SU-DHL-6 (cell line): ENCODE measurements around the gene LY6G6C.

Experiments
- H2AFZ ChIP-seq: fragments of 200-600 bp; sonication (generic); 2 replicates; pipeline ENCODE4 v1.6.1; 2014; ENCODE audit warnings: low read depth, mild to moderate bottlenecking, moderate library complexity, mixed read lengths, antibody characterized with exemption, low read length; ENCODE audit not compliant: severe bottlenecking
- H3F3A ChIP-seq: fragments of 200-600 bp; shearing (Covaris generic); 2 replicates; pipeline ENCODE4 v1.6.0; 2016; ENCODE audit warnings: antibody characterized with exemption, mild to moderate bottlenecking; ENCODE audit not compliant: insufficient read depth
- H3K27ac ChIP-seq: fragments of 200-600 bp; sonication (generic); 2 replicates; pipeline ENCODE4 v1.5.1; 2016; ENCODE audit warnings: low read depth, mild to moderate bottlenecking, low read length, moderate library complexity, mixed read lengths
- H3K27me3 ChIP-seq: fragments of 200-600 bp; sonication (generic), shearing (Covaris generic); 2 replicates; pipeline ENCODE4 v1.6.0; 2014; ENCODE audit warnings: mild to moderate bottlenecking, low read length
- H3K36me3 ChIP-seq: fragments of 200-600 bp; sonication (generic); 2 replicates; pipeline ENCODE4 v1.6.1; 2014; ENCODE audit warnings: mild to moderate bottlenecking, low read length, mixed read lengths
- H3K4me2 ChIP-seq: fragments of 300-600, 200-600 bp; shearing (Covaris generic), sonication (generic); 2 replicates; pipeline ENCODE4 v1.6.0; 2014; ENCODE audit warnings: low read length, low read depth, mild to moderate bottlenecking; ENCODE audit not compliant: poor library complexity, severe bottlenecking
- H3K4me3 ChIP-seq: fragments of 200-600 bp; sonication (generic); 2 replicates; pipeline ENCODE4 v1.5.1; 2014; ENCODE audit warnings: antibody characterized with exemption, low read length, mild to moderate bottlenecking, mixed read lengths; ENCODE audit not compliant: insufficient read depth, poor library complexity, severe bottlenecking
- H3K79me2 ChIP-seq: fragments of 200-600 bp; sonication (generic); 2 replicates; pipeline ENCODE4 v1.6.1; 2014; ENCODE audit warnings: mild to moderate bottlenecking, low read length, moderate library complexity; ENCODE audit not compliant: insufficient read depth
- H3K9ac ChIP-seq: fragments of 200-600 bp; sonication (generic); 2 replicates; pipeline ENCODE4 v1.7.0; 2014; ENCODE audit warnings: mild to moderate bottlenecking, low read length
- H3K9me2 ChIP-seq: fragments of 200-600 bp; sonication (generic); replicated peaks from 2 replicates; pipeline ENCODE4 v1.6.1; 2014; ENCODE audit warnings: low read length; ENCODE audit not compliant: insufficient read depth
- H3K9me3 ChIP-seq: fragments of 200-600 bp; sonication (generic); 2 replicates; pipeline ENCODE4 v1.6.1; 2014; ENCODE audit warnings: low read length, mixed read lengths; ENCODE audit not compliant: insufficient read depth
- H4K20me1 ChIP-seq: fragments of 200-600 bp; sonication (generic); 2 replicates; pipeline ENCODE4 v1.6.1; 2014; ENCODE audit warnings: low read depth, mild to moderate bottlenecking, antibody characterized with exemption, low read length, moderate library complexity, mixed read lengths
- EZH2phosphoT487 ChIP-seq: fragments of 200-600 bp; sonication (generic), shearing (Covaris generic); conservative IDR thresholded peaks from 2 replicates; pipeline ENCODE4 v1.6.1; 2018; ENCODE audit warnings: mild to moderate bottlenecking, antibody characterized with exemption, low read length, moderate library complexity, mixed read lengths
- TF ChIP-seq, protein P1 (sequence below): fragments of 200-600 bp; sonication (generic); IDR thresholded peaks from one replicate; pipeline ENCODE4 v1.5.1; 2017; ENCODE audit warnings: antibody characterized with exemption, mild to moderate bottlenecking, low read length, moderate library complexity; ENCODE audit not compliant: insufficient read depth, poor library complexity, severe bottlenecking

LY6G6C gene

DNA sequence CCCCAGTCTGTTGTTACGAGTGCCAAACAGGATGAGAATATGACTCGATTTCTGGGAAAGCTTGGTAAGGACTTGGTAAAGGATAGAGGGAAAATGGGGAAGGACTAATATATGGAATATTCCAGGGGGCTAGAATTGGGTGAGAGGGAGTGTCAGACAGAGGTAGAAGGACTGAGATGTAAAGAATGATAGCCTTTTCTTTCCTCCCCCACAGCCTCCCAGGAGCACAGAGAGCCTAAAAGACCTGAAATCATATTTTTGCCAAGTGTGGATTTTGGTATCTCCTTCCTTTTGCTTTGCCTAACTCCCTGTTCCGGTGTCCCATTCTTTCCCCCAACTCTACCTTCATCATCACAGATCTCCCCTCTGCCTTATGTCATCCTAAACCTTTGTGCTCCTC is 21.3 kb upstream of the LY6G6C start:
- TF ChIP-seq, protein P1, sequence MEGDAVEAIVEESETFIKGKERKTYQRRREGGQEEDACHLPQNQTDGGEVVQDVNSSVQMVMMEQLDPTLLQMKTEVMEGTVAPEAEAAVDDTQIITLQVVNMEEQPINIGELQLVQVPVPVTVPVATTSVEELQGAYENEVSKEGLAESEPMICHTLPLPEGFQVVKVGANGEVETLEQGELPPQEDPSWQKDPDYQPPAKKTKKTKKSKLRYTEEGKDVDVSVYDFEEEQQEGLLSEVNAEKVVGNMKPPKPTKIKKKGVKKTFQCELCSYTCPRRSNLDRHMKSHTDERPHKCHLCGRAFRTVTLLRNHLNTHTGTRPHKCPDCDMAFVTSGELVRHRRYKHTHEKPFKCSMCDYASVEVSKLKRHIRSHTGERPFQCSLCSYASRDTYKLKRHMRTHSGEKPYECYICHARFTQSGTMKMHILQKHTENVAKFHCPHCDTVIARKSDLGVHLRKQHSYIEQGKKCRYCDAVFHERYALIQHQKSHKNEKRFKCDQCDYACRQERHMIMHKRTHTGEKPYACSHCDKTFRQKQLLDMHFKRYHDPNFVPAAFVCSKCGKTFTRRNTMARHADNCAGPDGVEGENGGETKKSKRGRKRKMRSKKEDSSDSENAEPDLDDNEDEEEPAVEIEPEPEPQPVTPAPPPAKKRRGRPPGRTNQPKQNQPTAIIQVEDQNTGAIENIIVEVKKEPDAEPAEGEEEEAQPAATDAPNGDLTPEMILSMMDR: no peak
- no peak for TF ChIP-seq EZH2phosphoT487
- H4K20me1 ChIP-seq: no peaks in the 10 kb centered on the region
- no peak overlapping the region for H2AFZ ChIP-seq
- H3K36me3 ChIP-seq: peaks cover 18% of the 10 kb centered on the region
- H3K9me2 ChIP-seq: no peaks in the 10 kb centered on the region
- peaks cover 44% of the 10 kb centered on the region for H3F3A ChIP-seq
- H3K27ac ChIP-seq: no peak overlapping the region
- no peak overlapping the region for H3K9ac ChIP-seq
- no peaks in the 10 kb centered on the region for H3K27me3 ChIP-seq
- H3K4me2 ChIP-seq: no peak overlapping the region
- no peaks in the 10 kb centered on the region for H3K9me3 ChIP-seq
- H3K79me2 ChIP-seq: peaks cover 11% of the 10 kb centered on the region; the same call in 1 of the 2 replicates
- no peak overlapping the region for H3K4me3 ChIP-seq

DNA sequence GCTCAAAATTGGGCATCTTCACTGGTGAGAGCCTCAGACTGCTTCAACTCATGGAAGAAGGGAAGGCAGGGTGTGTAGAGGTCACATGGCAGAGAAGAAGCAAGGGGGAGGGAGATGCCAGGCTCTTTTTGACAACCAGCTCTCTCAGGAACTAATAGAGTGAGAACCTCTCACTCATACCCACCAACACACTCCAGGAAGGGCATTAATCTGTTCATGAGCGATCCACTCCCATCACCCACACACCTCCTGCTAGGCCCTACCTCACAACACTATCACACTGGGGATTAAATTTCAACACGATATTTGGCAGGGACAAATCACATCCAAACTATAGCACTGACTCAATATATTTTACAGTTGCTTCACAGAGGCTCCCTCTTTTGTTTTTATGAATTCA is 20.3 kb upstream of the LY6G6C start:
- H3K36me3 ChIP-seq: peaks cover 17% of the 10 kb centered on the region
- H3F3A ChIP-seq: peaks cover 54% of the 10 kb centered on the region
- H3K9me3 ChIP-seq: no peaks in the 10 kb centered on the region
- H4K20me1 ChIP-seq: no peaks in the 10 kb centered on the region
- H3K9me2 ChIP-seq: no peaks in the 10 kb centered on the region
- no peak overlapping the region; the same call in 1 of the 2 replicates for H3K9ac ChIP-seq
- TF ChIP-seq, protein P1: no peak
- no peak for TF ChIP-seq EZH2phosphoT487
- H2AFZ ChIP-seq: no peak overlapping the region
- 0 out of 2 replicates have a peak overlapping the region, but pooled peaks have one; percentile 11 for H3K27ac ChIP-seq
- no peak overlapping the region for H3K4me3 ChIP-seq
- no peak overlapping the region for H3K4me2 ChIP-seq
- H3K27me3 ChIP-seq: no peaks in the 10 kb centered on the region
- H3K79me2 ChIP-seq: peaks cover 13% of the 10 kb centered on the region

DNA sequence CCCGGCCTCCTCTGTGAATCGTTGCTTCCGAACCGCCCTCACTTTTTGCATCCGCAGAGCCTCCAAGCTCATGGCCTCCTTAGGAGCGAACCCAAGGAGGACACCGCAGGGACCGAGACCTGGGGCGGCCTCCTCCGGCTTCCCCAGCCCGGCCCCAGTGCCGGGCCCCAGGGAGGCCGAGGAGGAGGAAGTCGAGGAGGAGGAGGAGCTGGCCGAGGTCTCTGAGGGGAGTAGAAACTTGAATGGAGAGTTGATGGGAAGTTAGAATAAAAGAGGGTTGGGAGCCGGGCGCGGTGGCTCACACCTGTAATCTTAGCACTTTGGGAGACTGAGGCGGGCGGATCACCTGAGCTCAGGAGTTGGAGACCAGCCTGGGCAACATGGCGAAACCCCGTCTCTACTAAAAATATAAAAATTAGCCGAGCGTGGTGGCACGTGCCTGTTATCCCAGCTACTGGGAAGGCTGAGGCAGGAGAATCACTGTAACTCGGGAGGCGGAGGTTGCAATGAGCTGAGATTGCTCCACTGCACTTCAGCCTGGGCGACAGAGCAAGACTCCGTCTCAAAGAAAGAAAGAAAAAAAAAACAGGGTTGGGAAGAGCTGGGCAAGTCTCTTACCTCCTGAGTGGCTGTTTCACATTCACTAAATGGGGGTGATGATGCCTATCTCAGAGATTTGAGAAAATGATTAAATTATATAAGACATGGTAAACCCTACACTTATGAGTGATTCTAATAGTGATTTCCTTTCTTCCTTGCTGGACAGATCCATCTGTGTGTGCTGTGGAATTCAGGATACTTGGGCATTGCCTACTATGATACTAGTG is 19.1 kb upstream of the LY6G6C start:
- Histone ChIP-seq H3K36me3 (peaks cover 17% of the 10 kb centered on the region), H3K4me3 (peak overlapping the region; percentile 78), H3K9me2 (no peaks in the 10 kb centered on the region), H3K4me2 (peak overlapping the region; percentile 82), H3K79me2 (peaks cover 25% of the 10 kb centered on the region), H4K20me1 (no peaks in the 10 kb centered on the region), H3K27me3 (no peaks in the 10 kb centered on the region), H3F3A (peaks cover 54% of the 10 kb centered on the region), H3K9ac (peak overlapping the region; percentile 90), H3K27ac (peak overlapping the region; percentile 86), H2AFZ (peak overlapping the region; percentile 8), H3K9me3 (no peaks in the 10 kb centered on the region)
- TF ChIP-seq EZH2phosphoT487: no peak
- TF ChIP-seq, protein P1: no peak
